D721Med (cell line): ENCODE data around the gene FOXK1.

ENCODE experiments used
- DNase-seq: peaks from one replicate; pipeline ENCODE4 v3.0.0; 2011; ENCODE audit warnings: low spot score; ENCODE audit not compliant: insufficient read length
- FAIRE-seq: peaks from 2 replicates; lab custom pipeline; 2011; peaks lifted over from hg19 to GRCh38; lab: Jason Lieb, UNC
- TF ChIP-seq, protein P1 (sequence below): IDR thresholded peaks from 2 replicates; pipeline ENCODE4 v1.5.1; 2012; ENCODE audit warnings: mild to moderate bottlenecking, control low read depth; ENCODE audit not compliant: insufficient read depth; ENCODE audit errors: missing control alignments

FOXK1 gene

DNA sequence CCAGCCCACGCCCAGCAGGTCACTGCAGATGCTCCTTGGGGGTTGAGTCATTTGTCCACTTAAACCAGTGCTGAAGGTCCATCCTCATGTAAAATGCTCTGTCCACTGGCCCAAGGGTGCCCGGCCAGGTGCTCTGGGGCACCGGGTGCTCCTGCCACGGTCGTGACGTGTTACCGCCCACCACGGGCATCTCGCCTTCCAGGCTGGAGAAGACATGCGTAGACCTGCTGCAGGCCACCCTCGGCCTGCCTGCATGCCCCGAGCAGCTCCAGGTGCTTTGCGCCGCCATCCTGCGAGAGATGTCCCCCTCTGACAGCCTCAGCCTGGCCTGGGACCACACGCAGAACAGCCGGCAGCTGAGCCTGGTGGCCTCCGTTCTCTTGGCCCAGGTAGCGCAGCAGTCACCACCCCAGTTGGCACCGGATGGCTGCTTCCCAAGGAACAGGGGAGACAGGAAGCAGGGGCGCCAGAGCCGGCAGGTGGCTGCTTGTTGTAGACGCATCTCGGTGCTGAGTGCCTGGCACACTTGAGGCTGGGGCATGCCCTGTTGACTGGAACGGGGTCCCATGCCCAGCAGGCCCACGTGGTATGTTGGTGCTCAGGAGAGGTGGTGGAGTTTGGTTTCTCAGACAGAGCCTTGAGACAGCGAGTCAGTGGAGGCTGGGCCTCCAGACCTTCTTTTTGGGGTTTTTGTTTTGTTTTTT is 99.4 kb downstream of the FOXK1 start:
- TF ChIP-seq, protein P1, sequence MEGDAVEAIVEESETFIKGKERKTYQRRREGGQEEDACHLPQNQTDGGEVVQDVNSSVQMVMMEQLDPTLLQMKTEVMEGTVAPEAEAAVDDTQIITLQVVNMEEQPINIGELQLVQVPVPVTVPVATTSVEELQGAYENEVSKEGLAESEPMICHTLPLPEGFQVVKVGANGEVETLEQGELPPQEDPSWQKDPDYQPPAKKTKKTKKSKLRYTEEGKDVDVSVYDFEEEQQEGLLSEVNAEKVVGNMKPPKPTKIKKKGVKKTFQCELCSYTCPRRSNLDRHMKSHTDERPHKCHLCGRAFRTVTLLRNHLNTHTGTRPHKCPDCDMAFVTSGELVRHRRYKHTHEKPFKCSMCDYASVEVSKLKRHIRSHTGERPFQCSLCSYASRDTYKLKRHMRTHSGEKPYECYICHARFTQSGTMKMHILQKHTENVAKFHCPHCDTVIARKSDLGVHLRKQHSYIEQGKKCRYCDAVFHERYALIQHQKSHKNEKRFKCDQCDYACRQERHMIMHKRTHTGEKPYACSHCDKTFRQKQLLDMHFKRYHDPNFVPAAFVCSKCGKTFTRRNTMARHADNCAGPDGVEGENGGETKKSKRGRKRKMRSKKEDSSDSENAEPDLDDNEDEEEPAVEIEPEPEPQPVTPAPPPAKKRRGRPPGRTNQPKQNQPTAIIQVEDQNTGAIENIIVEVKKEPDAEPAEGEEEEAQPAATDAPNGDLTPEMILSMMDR = no peak
- DNase-seq (no peak), FAIRE-seq (no peak)

DNA sequence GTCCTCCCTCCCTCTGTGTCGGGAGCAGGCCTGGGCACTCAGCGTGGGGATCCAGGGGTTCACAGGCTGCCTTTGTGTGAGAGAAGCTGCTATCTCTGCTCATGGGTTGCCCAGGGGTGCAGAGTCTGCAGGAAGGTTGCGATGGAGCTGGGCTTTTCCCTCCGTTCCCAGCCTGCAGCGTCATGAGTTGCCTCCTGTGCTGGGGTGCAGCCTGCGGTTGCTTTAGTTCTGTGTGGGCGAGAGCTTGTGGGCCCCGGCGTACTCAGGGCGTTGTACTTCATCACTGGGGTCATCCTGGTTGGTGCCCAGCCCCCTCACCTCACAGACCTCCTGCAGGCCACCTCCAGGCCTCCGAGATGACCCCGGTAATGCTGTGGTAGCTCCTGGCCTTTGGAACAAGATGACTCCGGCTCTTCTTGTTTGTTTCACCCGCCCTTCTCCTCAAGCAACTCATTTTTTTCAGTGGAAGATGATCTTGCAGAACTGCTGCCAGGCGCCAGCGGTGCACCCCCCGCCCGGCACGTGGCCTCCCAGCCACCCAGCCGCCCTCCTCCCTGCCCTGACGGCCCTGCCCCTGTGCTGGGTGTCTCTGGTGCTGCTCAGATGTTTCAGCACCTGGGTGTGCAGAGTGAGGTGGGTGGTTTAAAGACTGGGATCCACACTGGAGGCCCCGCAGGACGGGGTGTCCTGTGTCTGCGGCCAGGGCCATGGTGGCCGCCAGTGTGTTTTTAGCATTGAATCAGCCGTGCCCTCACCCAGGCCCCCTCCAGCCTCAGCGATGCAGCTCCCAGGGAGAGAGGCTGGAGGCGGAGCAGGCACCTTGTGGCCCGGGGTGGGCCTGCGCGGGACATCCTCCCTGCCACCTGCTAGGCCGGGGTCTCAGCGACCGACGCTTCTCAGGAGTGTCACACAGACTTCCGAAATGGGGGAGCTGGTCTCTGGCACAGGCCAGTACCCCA is 100.5 kb downstream of the FOXK1 start:
- no peak for FAIRE-seq
- TF ChIP-seq, protein P1 = no peak
- no peak for DNase-seq

GRCh38 chr7:4783292-4783652 is 101.2 kb downstream of the FOXK1 start:
- DNase-seq = no peak
- TF ChIP-seq, protein P1 = no peak
- no peak for FAIRE-seq

DNA sequence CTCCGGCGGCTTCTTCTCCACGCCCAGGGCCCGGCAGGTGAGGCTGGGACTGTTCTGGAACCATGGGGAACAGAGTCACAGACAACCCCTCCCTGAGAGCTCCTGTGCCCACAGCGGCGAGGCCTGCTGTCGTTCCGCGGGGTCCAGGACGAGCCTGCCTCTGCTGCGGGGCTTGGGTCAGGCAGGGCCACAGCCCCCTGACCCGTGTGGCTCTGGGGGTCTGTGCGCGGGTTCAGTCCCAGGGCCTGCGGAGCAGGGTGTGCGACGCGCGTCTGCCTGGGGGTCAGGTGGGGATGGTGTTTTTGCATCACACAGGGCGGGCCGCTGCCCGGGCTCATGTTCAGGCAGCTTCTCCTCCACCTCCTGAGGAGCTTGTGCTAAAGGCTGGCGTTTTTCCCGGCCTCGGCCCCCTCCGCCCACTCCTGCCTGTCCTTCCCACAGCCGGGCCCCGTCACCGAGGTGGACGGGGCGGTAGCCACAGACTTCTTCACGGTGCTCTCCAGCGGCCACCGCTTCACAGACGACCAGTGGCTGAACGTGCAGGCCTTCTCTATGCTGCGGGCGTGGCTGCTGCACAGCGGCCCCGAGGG is 101.8 kb downstream of the FOXK1 start:
- no peak for FAIRE-seq
- TF ChIP-seq, protein P1 = no peak

DNA sequence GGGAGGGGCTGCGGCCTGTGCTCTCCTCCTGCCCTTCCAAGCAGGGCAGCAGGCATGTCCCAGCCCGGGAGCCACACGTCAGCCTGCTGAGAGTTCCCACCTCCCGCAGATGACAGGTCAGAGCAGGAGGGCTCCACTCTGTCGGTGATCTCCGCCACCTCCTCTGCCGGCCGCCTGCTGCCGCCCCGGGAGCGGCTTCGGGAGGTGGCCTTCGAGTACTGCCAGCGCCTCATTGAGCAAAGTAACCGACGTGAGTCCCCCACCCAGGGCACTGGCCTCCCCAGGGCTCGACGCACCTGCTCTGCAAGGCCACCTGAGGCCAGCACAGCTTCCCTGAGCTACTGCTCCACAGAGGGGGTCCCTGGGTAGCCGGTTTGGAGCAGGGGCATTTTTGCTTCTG is 102.7 kb downstream of the FOXK1 start:
- TF ChIP-seq, protein P1 = no peak
- FAIRE-seq = no peak
- no peak for DNase-seq

More for the DNA sequence above, 101.8 kb downstream of the FOXK1 start:
- DNase-seq = no peak

GRCh38 chr7:4785371-4785770 is 103.3 kb downstream of the FOXK1 start:
- TF ChIP-seq, protein P1 = no peak
- DNase-seq (no peak), FAIRE-seq (no peak)
